ENCODE measurements around the gene AFF4. TPM values are rescaled to one million over a fixed set of nuclear protein-coding genes. Genes with fewer than 3 reads are reported as not detected.

AFF4 gene
- total and polyA plus RNA-seq, 9 of the 15 experiments (the other 6 are each of a cell fraction or from before 2014, with no cell fraction given): 1.7 to 25.8 (median 17.9) TPM

DNA sequence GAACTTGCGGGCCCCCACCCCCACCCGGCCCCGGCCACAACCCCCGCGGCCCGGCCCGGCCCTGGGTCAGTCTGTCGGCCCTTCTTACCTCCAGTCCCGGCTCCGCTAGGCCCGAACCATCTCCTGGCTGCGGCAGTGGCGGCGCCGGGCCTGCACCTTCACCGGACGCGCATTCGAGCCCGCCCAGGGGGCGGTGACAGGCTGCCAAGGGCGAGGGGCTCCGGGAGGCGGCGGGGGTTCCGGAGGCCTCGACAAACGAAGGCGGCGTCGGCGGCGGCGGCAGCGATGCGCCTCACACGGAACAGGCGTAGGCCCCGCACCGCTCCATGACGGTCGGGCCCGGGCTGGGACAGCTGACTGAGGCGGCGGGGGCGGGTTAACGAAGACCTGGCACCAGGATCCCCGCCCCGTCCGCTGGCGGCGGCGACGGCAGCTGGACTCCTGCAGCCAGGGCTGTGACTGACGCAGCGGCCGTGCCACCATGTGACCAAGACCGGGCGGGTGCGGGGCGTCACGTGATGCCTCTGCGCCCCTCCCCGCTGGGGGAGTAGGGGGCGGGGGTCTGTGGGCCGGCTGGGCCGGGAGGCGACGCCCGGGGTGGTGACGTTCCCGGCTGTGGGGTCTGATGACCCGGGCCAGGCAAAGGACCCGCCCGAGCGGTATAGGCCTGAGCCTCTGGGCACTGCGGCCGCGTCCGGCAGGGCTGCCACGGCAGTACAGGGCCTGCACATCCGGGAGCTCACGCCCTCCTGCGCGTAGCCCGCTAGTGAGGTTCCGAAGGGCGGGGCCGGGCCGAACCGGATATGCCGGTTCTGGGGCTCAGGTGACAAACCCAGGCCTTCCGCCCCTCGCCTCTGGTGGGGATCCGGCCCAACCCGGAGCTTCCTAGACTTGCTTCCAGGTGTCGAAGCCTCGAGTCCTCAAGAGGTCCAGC, at the start of gene AFF4 (continued):
- TF ChIP-seq, protein P1, sequence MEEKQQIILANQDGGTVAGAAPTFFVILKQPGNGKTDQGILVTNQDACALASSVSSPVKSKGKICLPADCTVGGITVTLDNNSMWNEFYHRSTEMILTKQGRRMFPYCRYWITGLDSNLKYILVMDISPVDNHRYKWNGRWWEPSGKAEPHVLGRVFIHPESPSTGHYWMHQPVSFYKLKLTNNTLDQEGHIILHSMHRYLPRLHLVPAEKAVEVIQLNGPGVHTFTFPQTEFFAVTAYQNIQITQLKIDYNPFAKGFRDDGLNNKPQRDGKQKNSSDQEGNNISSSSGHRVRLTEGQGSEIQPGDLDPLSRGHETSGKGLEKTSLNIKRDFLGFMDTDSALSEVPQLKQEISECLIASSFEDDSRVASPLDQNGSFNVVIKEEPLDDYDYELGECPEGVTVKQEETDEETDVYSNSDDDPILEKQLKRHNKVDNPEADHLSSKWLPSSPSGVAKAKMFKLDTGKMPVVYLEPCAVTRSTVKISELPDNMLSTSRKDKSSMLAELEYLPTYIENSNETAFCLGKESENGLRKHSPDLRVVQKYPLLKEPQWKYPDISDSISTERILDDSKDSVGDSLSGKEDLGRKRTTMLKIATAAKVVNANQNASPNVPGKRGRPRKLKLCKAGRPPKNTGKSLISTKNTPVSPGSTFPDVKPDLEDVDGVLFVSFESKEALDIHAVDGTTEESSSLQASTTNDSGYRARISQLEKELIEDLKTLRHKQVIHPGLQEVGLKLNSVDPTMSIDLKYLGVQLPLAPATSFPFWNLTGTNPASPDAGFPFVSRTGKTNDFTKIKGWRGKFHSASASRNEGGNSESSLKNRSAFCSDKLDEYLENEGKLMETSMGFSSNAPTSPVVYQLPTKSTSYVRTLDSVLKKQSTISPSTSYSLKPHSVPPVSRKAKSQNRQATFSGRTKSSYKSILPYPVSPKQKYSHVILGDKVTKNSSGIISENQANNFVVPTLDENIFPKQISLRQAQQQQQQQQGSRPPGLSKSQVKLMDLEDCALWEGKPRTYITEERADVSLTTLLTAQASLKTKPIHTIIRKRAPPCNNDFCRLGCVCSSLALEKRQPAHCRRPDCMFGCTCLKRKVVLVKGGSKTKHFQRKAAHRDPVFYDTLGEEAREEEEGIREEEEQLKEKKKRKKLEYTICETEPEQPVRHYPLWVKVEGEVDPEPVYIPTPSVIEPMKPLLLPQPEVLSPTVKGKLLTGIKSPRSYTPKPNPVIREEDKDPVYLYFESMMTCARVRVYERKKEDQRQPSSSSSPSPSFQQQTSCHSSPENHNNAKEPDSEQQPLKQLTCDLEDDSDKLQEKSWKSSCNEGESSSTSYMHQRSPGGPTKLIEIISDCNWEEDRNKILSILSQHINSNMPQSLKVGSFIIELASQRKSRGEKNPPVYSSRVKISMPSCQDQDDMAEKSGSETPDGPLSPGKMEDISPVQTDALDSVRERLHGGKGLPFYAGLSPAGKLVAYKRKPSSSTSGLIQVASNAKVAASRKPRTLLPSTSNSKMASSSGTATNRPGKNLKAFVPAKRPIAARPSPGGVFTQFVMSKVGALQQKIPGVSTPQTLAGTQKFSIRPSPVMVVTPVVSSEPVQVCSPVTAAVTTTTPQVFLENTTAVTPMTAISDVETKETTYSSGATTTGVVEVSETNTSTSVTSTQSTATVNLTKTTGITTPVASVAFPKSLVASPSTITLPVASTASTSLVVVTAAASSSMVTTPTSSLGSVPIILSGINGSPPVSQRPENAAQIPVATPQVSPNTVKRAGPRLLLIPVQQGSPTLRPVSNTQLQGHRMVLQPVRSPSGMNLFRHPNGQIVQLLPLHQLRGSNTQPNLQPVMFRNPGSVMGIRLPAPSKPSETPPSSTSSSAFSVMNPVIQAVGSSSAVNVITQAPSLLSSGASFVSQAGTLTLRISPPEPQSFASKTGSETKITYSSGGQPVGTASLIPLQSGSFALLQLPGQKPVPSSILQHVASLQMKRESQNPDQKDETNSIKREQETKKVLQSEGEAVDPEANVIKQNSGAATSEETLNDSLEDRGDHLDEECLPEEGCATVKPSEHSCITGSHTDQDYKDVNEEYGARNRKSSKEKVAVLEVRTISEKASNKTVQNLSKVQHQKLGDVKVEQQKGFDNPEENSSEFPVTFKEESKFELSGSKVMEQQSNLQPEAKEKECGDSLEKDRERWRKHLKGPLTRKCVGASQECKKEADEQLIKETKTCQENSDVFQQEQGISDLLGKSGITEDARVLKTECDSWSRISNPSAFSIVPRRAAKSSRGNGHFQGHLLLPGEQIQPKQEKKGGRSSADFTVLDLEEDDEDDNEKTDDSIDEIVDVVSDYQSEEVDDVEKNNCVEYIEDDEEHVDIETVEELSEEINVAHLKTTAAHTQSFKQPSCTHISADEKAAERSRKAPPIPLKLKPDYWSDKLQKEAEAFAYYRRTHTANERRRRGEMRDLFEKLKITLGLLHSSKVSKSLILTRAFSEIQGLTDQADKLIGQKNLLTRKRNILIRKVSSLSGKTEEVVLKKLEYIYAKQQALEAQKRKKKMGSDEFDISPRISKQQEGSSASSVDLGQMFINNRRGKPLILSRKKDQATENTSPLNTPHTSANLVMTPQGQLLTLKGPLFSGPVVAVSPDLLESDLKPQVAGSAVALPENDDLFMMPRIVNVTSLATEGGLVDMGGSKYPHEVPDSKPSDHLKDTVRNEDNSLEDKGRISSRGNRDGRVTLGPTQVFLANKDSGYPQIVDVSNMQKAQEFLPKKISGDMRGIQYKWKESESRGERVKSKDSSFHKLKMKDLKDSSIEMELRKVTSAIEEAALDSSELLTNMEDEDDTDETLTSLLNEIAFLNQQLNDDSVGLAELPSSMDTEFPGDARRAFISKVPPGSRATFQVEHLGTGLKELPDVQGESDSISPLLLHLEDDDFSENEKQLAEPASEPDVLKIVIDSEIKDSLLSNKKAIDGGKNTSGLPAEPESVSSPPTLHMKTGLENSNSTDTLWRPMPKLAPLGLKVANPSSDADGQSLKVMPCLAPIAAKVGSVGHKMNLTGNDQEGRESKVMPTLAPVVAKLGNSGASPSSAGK (IDR thresholded peaks at IDR 0.05): peak; percentile 92
- peak; percentile 80 for TF ChIP-seq MYC (IDR thresholded peaks at IDR 0.05; ENCODE audit: low read depth, low read length)
- TF ChIP-seq MYC (CRISPR knock-in tag; IDR thresholded peaks at IDR 0.05; ENCODE audit: borderline replicate concordance, low read depth): peak; percentile 31; the same call in 1 of the 2 replicates
- no peak for TF ChIP-seq BRD9 (IDR thresholded peaks at IDR 0.05; ENCODE audit: low read depth, partially characterized antibody)
- no peak for TF ChIP-seq SMARCA4 (IDR thresholded peaks at IDR 0.05)
- no peak for TF ChIP-seq ZNF354B (CRISPR knock-in tag; IDR thresholded peaks at IDR 0.05)
- TF ChIP-seq, protein P2, sequence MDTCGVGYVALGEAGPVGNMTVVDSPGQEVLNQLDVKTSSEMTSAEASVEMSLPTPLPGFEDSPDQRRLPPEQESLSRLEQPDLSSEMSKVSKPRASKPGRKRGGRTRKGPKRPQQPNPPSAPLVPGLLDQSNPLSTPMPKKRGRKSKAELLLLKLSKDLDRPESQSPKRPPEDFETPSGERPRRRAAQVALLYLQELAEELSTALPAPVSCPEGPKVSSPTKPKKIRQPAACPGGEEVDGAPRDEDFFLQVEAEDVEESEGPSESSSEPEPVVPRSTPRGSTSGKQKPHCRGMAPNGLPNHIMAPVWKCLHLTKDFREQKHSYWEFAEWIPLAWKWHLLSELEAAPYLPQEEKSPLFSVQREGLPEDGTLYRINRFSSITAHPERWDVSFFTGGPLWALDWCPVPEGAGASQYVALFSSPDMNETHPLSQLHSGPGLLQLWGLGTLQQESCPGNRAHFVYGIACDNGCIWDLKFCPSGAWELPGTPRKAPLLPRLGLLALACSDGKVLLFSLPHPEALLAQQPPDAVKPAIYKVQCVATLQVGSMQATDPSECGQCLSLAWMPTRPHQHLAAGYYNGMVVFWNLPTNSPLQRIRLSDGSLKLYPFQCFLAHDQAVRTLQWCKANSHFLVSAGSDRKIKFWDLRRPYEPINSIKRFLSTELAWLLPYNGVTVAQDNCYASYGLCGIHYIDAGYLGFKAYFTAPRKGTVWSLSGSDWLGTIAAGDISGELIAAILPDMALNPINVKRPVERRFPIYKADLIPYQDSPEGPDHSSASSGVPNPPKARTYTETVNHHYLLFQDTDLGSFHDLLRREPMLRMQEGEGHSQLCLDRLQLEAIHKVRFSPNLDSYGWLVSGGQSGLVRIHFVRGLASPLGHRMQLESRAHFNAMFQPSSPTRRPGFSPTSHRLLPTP (IDR thresholded peaks at IDR 0.05; ENCODE audit: borderline replicate concordance, extremely low read depth, insufficient read length): no peak
- 0 out of 2 replicates have a peak, but pooled peaks have one; percentile 10 for TF ChIP-seq JUND (IDR thresholded peaks at IDR 0.05; ENCODE audit: borderline replicate concordance, low read depth, low read length)
- peak; percentile 12; the same call in 1 of the 3 replicates for TF ChIP-seq JUND (tag; IDR thresholded peaks at IDR 0.05; ENCODE audit: borderline replicate concordance, low read depth, low read length)
- no peak for TF ChIP-seq ZSCAN32 (CRISPR knock-in tag; IDR thresholded peaks at IDR 0.05)
- TF ChIP-seq NEUROD1 (IDR thresholded peaks at IDR 0.05; ENCODE audit: borderline replicate concordance, low read depth, low read length, partially characterized antibody): peak; percentile 78
- no peak for TF ChIP-seq FOXA1 (IDR thresholded peaks at IDR 0.05; ENCODE audit: borderline replicate concordance)

All from K562 (cell line).